Ramos (cell line): ENCODE measurements around the gene ZRANB1.

Experiments
- in situ Hi-C: fragments of 300-500 bp; cut with MboI; formaldehyde crosslinking; loops from one replicate; pipeline ENCODE4 v1.14.3; 2022; ENCODE audit warnings: low sequenced_read_pairs; ENCODE audit not compliant: unreplicated experiment

Gene ZRANB1

GRCh38 chr10:124992462-124993344 is 50.8 kb downstream of the ZRANB1 start:
- in situ Hi-C loops = no loop called here

- in situ Hi-C loops = no loop called here
Measured at GRCh38 chr10:124993345-124993708, 51.4 kb downstream of the ZRANB1 start.

GRCh38 chr10:124993736-124994451 is 52.0 kb downstream of the ZRANB1 start:
- in situ Hi-C loops = no loop called here

GRCh38 chr10:124994573-124995473 is 52.9 kb downstream of the ZRANB1 start:
- in situ Hi-C loops = no loop called here

- in situ Hi-C loops = no loop called here
Measured at GRCh38 chr10:124995605-124996004, 53.7 kb downstream of the ZRANB1 start.

- in situ Hi-C loops = no loop called here
Measured at GRCh38 chr10:124996127-124996853, 54.4 kb downstream of the ZRANB1 start.

GRCh38 chr10:124996854-124997215 is 54.9 kb downstream of the ZRANB1 start:
- in situ Hi-C loops = no loop called here

GRCh38 chr10:124997306-124997705 is 55.4 kb downstream of the ZRANB1 start:
- in situ Hi-C loops = no loop called here

GRCh38 chr10:124997771-124998623 is 56.1 kb downstream of the ZRANB1 start:
- in situ Hi-C loops = no loop called here

GRCh38 chr10:124998624-124999291 is 56.8 kb downstream of the ZRANB1 start:
- in situ Hi-C loops = no loop called here

- in situ Hi-C loops = no loop called here
Measured at GRCh38 chr10:124999433-125000365, 57.8 kb downstream of the ZRANB1 start.

- in situ Hi-C loops = no loop called here
Measured at GRCh38 chr10:125000366-125001312, 58.7 kb downstream of the ZRANB1 start.

- in situ Hi-C loops = no loop called here
Measured at GRCh38 chr10:125001313-125002046, 59.6 kb downstream of the ZRANB1 start.

- in situ Hi-C loops = no loop called here
Measured at GRCh38 chr10:125002047-125002422, 60.1 kb downstream of the ZRANB1 start.

GRCh38 chr10:125002423-125003145 is 60.7 kb downstream of the ZRANB1 start:
- in situ Hi-C loops = no loop called here
